HG03460 (cell line): ENCODE data around the gene ZNF70.

ENCODE experiments used
- ATAC-seq: cut with Tn5 transposase; IDR thresholded peaks from one replicate; pipeline ENCODE4 v1.9.1; 2021; ENCODE audit not compliant: unreplicated experiment

ZNF70 gene

DNA sequence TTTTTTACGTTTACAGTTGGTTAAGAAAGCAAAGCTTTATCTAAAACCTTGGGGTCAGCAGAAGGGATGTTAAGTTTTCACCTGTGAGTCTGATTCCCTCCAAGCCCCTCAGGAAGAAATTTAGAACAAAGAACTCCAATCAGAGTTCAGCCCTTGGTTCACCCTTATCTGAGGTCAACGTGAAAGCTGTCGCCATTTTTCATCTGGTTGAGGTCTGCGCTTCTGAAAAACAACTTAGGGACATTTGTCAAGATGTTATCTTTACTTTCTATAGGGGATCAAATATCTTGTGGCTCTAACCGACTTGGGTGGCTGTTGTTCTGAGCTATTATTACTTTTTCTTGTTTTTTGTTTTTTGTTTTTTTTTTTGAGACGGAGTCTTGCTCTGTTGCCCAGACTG lies 30.1 kb downstream of the ZNF70 start:
- no peak for ATAC-seq

DNA sequence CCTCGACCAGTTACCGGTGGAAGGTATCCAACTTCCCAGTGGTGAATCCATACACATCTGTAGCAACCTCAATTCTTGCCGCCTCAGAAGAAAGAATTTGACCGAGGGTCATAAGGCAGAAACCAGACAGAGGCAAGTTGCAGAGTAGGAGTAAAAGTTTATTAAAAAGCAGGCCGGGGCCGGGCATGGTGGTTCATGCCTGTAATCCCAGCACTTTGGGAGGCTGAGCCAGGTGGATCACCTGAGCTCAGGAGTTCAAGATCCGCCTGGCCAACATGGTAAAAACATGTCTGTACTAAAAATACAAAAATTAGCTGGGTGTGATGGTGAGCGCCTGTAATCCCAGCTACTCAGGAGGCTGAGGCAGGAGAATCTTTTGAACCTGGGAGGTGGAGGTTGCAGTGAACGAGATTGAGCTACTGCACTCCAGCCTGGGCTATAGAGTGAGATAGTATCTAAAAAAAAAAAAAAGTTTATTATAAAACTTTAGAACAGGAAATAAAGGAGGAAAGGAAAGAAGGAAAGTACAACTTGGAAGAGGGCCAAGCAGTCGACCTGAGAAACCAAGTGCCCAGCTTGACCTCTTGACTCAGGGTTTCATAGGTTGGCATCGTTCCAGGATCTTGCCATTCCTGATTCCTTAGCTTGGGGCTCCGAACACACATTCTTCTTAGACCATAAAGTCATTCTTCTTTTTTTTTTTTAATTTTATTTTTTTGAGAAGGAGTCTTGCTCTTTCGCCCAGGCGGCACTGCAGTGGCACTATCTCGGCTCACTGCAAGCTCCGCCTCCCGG lies 32.3 kb downstream of the ZNF70 start:
- ATAC-seq, result no peak

DNA sequence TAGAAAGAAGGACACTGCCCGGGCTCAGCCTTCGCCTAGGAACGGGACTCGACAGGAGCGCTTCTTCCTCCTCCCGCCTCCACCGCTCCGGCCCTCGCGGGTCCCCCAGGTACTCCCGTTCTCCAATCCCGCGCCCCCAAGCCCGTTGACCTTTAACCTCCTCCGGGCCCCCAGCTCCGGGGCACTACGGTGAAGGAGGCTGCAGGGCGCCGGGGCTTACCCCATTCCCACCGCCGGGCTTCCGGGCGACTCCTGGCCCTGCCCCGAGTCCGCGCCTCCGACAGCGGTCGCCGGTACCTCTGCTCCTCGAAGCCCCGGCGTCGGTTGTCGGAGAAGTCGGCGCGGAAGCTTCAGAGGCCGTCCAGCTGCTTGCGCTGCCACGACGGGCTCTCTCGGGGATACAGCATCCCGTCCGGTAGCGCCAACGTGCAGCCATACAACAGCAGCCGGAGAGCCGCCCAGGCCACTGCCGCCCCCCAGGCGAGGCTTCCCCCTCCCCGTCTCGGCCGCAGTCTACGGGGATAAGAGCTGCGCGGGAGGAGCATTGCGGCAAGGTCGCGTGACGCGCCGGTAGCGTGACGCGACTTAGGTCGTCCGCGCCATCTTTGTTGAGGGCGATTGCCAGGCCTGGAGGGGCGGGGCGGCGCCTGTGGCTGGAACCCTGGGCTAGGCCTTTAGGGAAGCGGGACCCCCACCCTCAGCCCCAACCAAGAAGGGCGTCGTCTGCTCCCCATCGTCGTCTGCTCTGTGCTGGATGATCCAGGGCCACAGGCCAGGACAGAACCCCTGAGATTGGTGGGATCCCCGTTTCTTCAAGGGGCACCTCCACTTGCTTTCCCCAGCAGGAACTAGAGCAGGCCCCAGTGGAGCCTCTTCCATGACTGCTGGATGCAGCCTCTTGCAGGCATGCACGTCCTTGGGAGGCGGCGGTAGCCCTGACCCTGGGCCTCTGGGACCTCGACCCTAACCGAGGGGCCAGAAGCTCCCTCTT lies 33.8 kb downstream of the ZNF70 start:
- peak; percentile 81 for ATAC-seq

DNA sequence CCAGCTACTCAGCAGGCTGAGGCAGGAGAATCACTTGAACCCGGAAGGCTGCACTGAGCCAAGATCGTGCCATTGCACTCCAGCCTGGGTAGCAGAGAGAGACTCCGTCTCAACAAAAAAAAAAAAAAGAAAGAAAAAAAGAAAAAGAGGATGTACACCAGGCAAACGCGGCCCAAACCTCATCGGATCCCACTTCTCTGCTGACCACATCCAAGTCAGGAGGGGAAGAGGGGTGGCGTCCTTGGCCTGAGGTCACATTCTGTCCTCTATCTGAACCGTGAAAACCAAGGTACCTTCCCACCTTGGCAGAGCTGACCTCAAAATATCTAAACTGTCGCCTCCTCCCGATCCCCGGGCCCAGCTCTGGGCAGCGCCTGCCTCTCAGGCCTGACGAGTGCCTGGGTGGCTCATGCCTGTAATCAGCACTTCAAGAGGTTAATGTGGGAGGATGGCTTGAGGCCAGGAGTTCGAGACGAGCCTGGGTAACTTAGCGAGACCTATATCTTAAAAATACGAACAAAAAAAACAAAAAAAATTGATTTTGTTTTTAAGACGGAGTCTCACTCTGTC lies 35.0 kb downstream of the ZNF70 start:
- ATAC-seq, result no peak

DNA sequence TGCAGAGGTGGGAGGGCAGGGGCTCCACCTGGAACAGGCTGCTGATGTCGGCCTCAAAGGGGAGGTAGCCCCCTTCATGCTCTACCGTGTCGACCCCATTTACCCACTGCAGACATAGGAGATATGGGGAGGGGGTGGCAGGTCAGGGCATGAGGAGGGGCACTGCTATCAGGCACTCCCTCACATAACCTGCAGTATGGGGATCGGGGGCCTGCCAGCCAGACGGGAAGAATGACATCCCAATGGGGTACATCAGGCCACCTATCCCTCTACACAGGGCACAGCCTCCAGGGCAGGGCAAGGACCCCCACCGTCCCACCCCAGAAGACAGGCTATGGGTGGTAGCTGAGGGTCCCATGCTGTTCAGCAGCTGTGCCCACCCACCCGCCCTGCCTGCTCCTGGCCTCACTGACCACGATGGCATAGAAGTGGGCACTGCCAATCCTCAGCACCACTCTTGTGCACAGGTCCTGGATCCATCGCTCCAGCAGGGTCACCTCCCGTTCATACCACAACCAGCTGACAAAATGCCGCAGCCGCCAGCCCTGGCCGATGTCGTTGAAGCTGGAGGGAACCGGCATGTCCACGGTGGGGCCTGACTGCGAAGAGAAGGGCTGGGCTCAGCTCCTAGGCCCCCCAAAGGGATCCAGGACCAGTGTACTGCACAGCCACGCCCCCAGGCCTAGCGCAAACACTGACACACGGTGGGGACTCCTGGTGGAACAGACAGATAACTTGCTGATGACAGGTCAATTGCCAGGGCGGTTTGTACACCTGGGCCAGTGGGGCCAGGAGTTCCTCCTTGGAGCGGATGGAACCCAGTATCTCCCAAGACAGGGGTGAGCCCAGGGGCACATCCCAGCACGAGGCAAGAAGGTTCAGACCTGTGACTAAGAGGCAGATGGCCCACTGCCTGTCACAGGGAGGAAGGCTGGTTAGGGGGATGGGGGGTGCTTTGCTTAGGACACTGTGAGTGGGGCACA lies 36.0 kb downstream of the ZNF70 start:
- ATAC-seq, result no peak

DNA sequence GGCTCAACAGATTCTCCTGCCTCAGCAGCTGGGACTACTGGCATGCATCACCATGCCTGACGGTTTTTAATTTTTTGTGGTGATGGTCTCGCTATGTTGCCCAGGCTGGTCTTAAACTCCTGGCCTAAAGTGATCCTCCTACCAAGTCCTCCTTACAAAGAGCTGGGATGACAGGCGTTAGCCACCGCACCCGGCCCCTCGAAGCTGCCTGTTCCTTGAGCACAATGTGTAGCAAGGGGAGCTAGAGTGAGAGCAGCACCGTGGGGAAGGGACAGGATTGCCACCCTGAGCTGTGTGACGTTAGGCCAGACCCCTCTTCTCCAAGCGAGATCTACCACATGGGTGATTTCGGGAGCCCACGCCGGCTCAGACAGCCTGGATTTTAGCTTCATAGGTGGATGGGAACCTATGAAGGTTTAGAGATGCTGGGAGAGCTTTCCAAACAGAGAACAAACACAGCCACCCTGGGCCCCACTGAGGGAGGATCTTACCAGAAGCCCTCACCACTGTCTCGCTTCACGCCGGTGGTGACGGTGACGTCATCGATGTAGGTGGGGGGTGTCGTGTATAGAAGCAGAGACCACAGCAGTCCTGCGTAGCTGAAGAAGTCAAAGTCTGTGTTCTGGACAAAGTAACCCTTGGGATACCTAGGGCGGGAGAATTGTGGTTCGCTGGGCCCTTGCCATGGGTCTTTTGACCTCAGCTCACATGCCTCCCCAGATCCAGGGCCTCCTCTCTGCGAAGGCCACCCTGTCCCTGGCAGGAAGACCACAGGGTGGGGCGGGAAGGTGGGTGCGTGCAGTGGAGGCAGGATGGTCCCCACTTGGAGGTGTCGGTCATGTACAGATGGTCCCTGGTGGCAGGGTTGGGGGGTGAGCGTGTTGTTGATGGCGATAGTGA lies 37.0 kb downstream of the ZNF70 start:
- no peak for ATAC-seq

DNA sequence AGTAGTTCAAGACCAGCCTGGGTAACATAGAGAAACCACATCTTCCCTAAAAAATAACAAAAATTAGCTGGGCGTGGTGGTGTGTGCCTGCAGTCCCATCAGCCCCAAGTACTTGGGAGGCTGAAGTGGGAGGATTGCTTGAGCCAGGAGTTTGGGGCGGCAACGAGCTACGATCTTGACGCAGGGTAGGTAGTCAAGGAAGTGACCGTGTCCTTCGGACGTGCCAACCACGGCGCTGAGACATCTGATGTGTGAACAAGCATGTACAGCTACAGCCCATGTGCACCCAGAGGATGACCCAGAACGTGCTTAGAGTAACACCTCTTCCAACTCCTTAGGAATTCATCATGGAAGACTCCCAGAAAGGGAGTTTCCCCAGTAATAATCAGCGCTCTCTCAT lies 38.7 kb downstream of the ZNF70 start:
- ATAC-seq, result no peak

DNA sequence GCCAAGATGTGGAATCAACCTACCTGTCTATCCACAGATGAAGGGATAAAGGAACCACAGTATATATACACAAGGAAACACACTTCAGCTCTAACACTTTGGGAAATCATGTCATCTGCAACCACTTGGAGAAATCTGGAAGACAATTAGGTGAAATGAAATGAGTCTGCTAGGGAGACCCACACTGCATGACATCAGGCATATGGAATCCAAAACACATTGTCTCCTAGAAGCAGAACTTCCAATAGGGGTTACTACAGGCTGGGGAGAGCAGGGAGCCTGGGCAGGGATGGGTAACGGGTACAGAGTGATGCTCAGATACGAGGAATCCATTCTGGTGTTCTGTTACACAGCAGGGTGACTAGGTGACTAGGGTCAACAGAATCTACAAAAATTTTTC lies 41.8 kb downstream of the ZNF70 start:
- ATAC-seq, result no peak

DNA sequence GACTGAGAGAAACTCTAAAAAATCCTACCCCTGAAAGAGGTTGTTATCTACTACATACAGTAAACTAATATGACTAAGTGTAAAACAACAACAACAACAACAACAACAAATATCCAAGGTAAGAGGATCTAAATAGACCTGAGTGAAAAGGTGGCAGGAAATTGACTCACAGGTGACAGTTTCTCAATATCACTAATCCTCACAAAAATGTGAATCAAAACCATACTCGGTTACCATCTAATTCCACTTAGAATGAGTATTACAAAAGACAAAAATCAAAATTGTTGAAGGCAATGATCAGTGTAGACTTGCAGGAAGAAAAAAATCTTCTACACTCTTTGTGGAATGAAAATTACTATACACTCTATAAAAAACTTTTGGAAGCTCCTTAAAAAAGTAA lies 42.6 kb downstream of the ZNF70 start:
- no peak for ATAC-seq

DNA sequence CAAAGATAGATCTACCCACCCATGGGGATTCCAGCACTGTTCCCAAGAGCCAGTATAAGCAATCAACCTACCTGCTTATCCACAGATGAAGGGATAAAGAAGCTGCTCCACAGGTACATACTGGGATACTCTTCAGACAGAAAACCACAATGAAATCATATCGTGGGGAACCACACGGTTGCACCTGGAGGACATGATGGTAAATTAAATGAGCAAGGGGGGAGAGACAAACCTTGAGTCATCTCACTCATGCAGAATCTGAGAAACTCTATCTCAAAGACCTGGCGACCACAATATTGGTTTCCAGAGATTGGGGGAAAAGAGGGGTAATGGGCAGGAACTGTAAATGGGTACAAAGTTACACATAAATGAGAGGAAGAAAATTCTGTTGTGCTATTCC lies 45.6 kb downstream of the ZNF70 start:
- no peak for ATAC-seq

DNA sequence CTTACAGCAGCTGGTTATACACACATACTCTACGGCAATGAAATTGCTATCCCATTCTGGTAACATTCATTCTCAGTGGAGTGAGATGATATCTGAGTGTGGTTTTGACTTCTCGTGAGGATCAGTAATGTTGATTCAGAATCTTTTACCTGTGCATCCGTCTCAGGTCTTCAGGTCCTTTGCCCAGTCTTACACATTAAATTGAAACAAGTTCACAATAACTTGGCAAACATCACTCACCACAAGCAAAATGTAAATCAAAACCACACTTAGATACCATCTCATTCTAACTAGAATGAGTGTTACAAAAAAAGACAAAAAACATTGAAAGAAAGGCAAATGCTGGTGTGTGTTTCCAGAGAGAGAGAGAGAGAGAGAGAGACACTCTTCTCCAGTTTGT lies 46.1 kb downstream of the ZNF70 start:
- no peak for ATAC-seq

DNA sequence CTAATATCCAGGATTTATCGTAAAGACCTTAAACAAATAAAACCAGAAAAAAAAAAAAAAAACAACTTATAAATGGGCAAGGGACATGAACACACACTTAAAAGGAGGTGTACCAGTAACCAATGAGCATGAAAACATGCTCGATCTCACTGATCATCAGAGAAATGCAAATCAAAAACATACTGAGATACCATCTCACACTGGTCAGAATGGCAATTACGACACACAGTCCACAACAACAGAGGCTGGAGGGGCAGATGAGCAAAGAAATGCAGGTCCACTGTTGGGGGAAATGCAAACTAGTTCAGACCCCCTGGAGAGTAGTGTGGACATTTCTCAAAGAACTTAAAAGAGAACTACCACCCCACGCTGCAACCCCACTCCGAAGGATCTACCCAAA lies 46.9 kb downstream of the ZNF70 start:
- no peak for ATAC-seq

DNA sequence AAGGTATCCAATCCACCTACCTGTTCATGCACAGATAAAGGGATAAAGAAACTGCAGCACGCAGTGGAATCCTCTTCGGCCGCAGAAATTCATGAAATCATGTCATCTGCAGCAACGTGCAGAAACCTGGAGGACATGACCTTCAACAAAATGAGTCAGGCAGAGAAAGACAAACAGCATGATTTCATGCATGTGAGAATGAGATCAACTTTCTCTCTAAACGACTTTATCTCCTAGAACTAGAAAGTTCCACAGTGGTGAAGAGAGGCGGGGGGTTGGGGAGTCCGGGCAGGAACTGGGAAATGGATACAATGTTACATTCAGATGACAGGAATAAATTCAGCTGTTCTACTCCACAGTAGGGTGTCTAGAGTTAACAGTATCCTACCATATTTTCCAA lies 50.2 kb downstream of the ZNF70 start:
- ATAC-seq, result no peak

DNA sequence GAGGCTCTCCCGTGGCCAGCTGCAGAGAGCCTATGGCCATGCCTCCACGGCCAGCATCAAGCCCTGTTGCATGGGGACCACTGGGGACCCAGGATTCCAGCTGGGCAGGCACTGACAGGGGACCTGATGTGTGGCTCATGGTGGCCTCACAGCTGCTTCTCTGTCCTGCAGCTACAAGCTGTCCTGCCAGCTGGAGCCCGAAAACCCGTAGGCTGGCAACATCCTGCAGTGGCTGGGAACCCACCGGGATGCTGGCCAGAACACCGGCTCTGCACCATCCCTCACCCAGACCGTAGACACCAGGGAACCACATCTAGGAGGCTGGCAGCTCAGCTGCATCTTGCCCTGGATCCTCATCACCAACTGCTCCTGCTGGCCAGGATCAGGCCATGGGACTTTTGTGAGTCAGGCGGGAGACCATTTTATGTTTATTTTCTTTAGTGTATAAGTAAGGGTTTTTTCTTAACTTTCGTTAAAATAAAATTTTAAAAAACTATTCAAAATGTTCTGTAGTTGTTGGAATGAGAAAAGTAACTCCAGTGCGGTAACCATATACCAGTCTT lies 52.2 kb downstream of the ZNF70 start:
- no peak for ATAC-seq

DNA sequence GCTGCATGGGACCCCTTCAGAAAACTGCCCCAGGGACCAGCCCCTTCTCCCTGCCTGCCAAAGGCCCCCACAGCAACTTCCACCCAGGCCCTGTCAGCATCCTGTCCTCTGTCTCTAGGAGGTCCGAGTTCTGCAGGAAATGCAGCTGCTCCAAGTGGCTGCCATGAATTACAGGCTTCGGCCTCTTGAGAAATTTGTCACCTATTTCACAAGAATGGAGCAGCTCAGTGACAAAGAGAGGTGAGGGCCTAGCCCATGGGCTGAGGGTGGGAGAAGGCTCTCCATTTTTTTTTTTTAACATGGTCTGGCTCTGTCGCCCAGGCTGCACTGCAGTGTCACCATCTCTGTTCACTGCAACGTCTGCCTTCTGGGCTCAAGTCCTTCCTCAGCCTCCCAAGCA lies 52.8 kb downstream of the ZNF70 start:
- ATAC-seq, result no peak

DNA sequence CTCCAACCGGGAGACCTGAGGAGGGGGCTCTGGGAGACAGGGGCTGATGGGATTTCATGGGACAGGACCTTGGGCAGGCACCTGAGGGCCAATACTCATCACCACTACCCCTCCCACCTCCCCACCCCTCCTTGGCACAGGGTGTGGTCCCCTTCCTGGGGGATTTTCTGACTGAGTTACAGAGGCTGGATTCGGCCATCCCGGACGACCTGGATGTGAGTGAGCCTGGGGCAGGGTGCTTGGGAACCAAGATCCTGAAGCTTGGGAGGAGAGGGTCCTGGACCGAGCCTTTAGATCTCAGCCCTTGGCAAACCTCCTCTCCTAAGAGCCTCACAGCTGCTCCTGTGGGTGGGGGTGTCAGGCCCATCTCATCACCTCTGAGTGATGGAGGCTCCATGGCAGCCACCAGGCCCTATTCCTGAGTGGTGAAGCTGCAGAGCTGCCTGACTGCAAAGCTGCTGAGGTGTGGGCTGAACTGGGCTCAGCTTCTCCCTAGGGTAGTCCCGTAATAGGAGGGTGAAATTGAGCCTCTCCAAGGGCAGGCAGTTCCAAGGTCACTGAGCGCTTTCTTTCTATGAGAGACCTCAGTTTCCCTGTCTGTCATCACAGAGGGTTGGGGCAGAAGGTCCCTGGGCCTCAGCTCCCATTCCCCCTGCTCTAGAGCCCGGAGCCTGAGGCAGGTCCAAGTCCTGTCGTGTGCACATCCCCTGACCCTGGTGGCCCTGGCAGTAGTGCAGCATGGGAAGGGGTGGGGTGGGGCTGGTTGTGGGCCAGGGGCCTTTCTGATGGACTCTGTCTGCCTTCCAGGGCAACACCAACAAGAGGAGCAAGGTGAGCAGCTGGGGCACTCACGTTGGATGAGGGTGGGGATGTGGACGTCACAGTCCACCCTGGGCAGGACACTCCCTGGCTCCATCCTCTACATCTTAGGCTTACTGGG lies 53.6 kb downstream of the ZNF70 start:
- ATAC-seq, result no peak

DNA sequence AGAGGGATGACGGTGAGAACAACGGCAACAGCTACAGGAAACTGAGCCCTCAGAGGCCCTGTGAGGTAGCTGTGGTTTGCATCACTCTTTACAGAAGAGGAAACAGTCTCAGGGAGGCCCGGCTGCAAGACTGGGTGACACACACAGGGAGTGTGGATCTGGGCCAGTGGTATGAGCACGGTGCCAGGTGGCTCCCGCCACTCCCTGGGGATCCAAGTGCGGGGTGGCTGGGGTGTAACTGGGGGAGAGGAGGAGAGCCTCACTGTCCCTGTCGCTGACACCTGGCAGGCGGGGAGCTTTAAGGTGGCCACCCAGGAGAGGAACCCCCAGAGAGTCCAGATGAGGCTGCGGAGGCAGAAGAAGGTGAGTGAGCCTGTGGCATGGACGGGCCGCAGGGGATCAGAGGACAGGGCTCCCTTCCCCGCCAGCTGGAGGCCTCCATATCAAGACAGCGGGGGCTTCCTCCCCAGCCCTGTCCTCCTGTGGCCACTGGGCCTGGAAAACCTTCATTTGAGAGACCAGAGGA lies 54.5 kb downstream of the ZNF70 start:
- ATAC-seq, result peak; percentile 95
